ENCODE data around the gene PTP4A1.

GRCh38 chr6:63581355-63582013 is 9.2 kb downstream of the PTP4A1 start:
- no peak for TF ChIP-seq CTCF (IDR thresholded peaks at IDR 0.05; ENCODE audit: poor library complexity)
- TF ChIP-seq EZH2 (IDR thresholded peaks at IDR 0.05; ENCODE audit: borderline replicate concordance): no peak

Data from hepatocyte (in vitro differentiated cells).